IMR-90 (cell line): ENCODE results near the gene CCDC69. TPM values are rescaled to one million over a fixed set of nuclear protein-coding genes. Genes with fewer than 3 reads are reported as not detected.

Experiments
- ATAC-seq: fragments of 200-7000 bp; cut with Tn5 transposase; 2 replicates; pipeline ENCODE4 v1.9.1; 2020; ENCODE audit warnings: low read depth, mild to moderate bottlenecking, moderate library complexity
- BruUV-seq: library from RNA; stranded (reverse); fragments of 400-500 nt; replicated peaks from 2 replicates; lab custom pipeline; 2021; lab: Mats Ljungman, UMichigan
- CTCF ChIA-PET: fragments of 300-600 bp; formaldehyde crosslinking; extraction: SDS; loops from one replicate; lab custom pipeline; 2021; ENCODE audit warnings: antibody characterized with exemption; lab: Yijun Ruan, JAX
- POLR2A ChIA-PET: fragments of 300-600 bp; sonication (Branson Sonifier 250); formaldehyde crosslinking; loops from one replicate; lab custom pipeline; 2022; ENCODE audit warnings: antibody characterized with exemption; ENCODE audit not compliant: unreplicated experiment; lab: Charles Lee
- DNase-seq: peaks from one replicate; pipeline ENCODE4 v3.0.0; 2013
- H2AFZ ChIP-seq: replicated peaks from 2 replicates; pipeline ENCODE3; 2013; ENCODE audit warnings: low read length, mild to moderate bottlenecking; ENCODE audit not compliant: poor library complexity
- H2AK5ac ChIP-seq: 2 replicates; pipeline ENCODE4 v1.6.1; 2013; ENCODE audit warnings: low read depth, low read length, inconsistent platforms
- H2AK9ac ChIP-seq: replicated peaks from 2 replicates; pipeline ENCODE3; 2013; ENCODE audit warnings: mild to moderate bottlenecking, low read depth, low read length, moderate library complexity; ENCODE audit not compliant: poor library complexity
- H2BK120ac ChIP-seq: 2 replicates; pipeline ENCODE4 v1.6.1; 2013; ENCODE audit warnings: low read depth, low read length, inconsistent platforms
- H2BK15ac ChIP-seq: 3 replicates; pipeline ENCODE4 v1.6.1; 2013; ENCODE audit warnings: low read depth, low read length, inconsistent platforms
- H2BK20ac ChIP-seq: 2 replicates; pipeline ENCODE4 v1.6.1; 2013; ENCODE audit warnings: low read depth, mild to moderate bottlenecking, inconsistent platforms, low read length, moderate library complexity
- H2BK5ac ChIP-seq: 2 replicates; pipeline ENCODE4 v1.6.1; 2013; ENCODE audit warnings: mild to moderate bottlenecking, low read depth, low read length, inconsistent platforms; ENCODE audit not compliant: poor library complexity, severe bottlenecking
- H3K14ac ChIP-seq: replicated peaks from 2 replicates; pipeline ENCODE4 v1.6.1; 2013; ENCODE audit warnings: low read depth, low read length, inconsistent platforms
- H3K18ac ChIP-seq: 2 replicates; pipeline ENCODE4 v1.6.1; 2013; ENCODE audit warnings: low read depth, low read length, control low read depth
- H3K23ac ChIP-seq: 2 replicates; pipeline ENCODE4 v1.6.1; 2013; ENCODE audit warnings: low read depth, low read length, inconsistent platforms
- H3K27ac ChIP-seq: 2 replicates; pipeline ENCODE4 v1.5.1; 2013; ENCODE audit warnings: mild to moderate bottlenecking, control low read depth, low read length; ENCODE audit not compliant: insufficient read depth
- H3K27me3 ChIP-seq: 2 replicates; pipeline ENCODE4 v1.6.1; 2013; ENCODE audit warnings: low read length; ENCODE audit not compliant: control insufficient read depth, insufficient read depth
- H3K36me3 ChIP-seq: 2 replicates; pipeline ENCODE4 v1.6.1; 2013; ENCODE audit warnings: low read length, mixed read lengths; ENCODE audit not compliant: control insufficient read depth, insufficient read depth
- H3K4ac ChIP-seq: 2 replicates; pipeline ENCODE4 v1.6.1; 2013; ENCODE audit warnings: low read depth, low read length, inconsistent platforms
- H3K4me1 ChIP-seq: 2 replicates; pipeline ENCODE4 v1.6.1; 2013; ENCODE audit warnings: low read length, mixed read lengths; ENCODE audit not compliant: control insufficient read depth, insufficient read depth
- H3K4me2 ChIP-seq: 2 replicates; pipeline ENCODE4 v1.6.1; 2013; ENCODE audit warnings: low read depth, mild to moderate bottlenecking, control low read depth, low read length, moderate library complexity
- H3K4me3 ChIP-seq: 2 replicates; pipeline ENCODE4 v1.5.1; 2013; ENCODE audit warnings: low read depth, mild to moderate bottlenecking, control low read depth, low read length, moderate library complexity; ENCODE audit not compliant: insufficient read depth
- H3K56ac ChIP-seq: 2 replicates; pipeline ENCODE4 v1.6.1; 2013; ENCODE audit warnings: low read length, inconsistent platforms; ENCODE audit not compliant: insufficient read depth; ENCODE audit errors: extremely low read depth
- H3K79me1 ChIP-seq, 2 experiments: 2 replicates each; pipeline ENCODE4 v1.6.1; 2013; ENCODE audit warnings: low read length in 2 of 2, inconsistent platforms in 1 of 2, low read depth in 1 of 2
- H3K9ac ChIP-seq: 2 replicates; pipeline ENCODE4 v1.6.1; 2013; ENCODE audit warnings: low read depth, low read length, control low read depth
- H3K9me1 ChIP-seq: 2 replicates; pipeline ENCODE4 v1.6.1; 2013; ENCODE audit warnings: low read length, inconsistent platforms; ENCODE audit not compliant: insufficient read depth
- H3K9me3 ChIP-seq: 2 replicates; pipeline ENCODE4 v1.6.1; 2013; ENCODE audit warnings: low read length; ENCODE audit not compliant: control insufficient read depth, insufficient read depth
- H4K20me1 ChIP-seq: 2 replicates; pipeline ENCODE4 v1.6.1; 2013; ENCODE audit warnings: low read length, inconsistent platforms; ENCODE audit not compliant: insufficient read depth
- H4K5ac ChIP-seq: 2 replicates; pipeline ENCODE4 v1.6.1; 2013; ENCODE audit warnings: mild to moderate bottlenecking, low read depth, low read length, control low read depth
- H4K8ac ChIP-seq, 2 experiments: 2 replicates each; pipeline ENCODE4 v1.6.1; 2013; ENCODE audit warnings: low read depth in 2 of 2, low read length in 2 of 2, control low read depth in 1 of 2, inconsistent platforms in 1 of 2
- H4K91ac ChIP-seq: 2 replicates; pipeline ENCODE4 v1.6.1; 2013; ENCODE audit warnings: low read depth, low read length, inconsistent platforms; ENCODE audit not compliant: insufficient read depth
- BHLHE40 ChIP-seq: fragments of 150-350 bp; IDR thresholded peaks from 2 replicates; pipeline ENCODE4 v1.6.1; 2016; ENCODE audit warnings: mild to moderate bottlenecking, low read depth, low read length
- CEBPB ChIP-seq: IDR thresholded peaks from 2 replicates; pipeline ENCODE4 v1.6.1; 2012; ENCODE audit warnings: low read depth, low read length, improper control_type of control experiment
- CHD1 ChIP-seq: IDR thresholded peaks from 2 replicates; pipeline ENCODE4 v1.6.1; 2012; ENCODE audit warnings: low read depth, low read length, improper control_type of control experiment
- CTCF ChIP-seq: conservative IDR thresholded peaks from 2 replicates; pipeline ENCODE4 v1.5.1; 2012; ENCODE audit warnings: mild to moderate bottlenecking, low read depth, low read length, improper control_type of control experiment
- FOS ChIP-seq: fragments of 150-350 bp; IDR thresholded peaks from 2 replicates; pipeline ENCODE4 v1.6.1; 2016; ENCODE audit warnings: low read depth, low read length
- MAFK ChIP-seq: IDR thresholded peaks from 2 replicates; pipeline ENCODE4 v1.6.1; 2012; ENCODE audit warnings: low read depth, low read length, improper control_type of control experiment
- MAZ ChIP-seq: IDR thresholded peaks from 2 replicates; pipeline ENCODE4 v1.6.1; 2012; ENCODE audit warnings: low read depth, mild to moderate bottlenecking, low read length, improper control_type of control experiment, moderate library complexity, borderline replicate concordance
- MXI1 ChIP-seq: IDR thresholded peaks from 2 replicates; pipeline ENCODE4 v1.6.1; 2012; ENCODE audit warnings: low read depth, mild to moderate bottlenecking, low read length, moderate library complexity, borderline replicate concordance
- NFE2L2 ChIP-seq: fragments of 150-350 bp; IDR thresholded peaks from 2 replicates; pipeline ENCODE4 v1.6.1; 2016; ENCODE audit warnings: low read depth, mild to moderate bottlenecking, low read length
- POLR2A ChIP-seq: IDR thresholded peaks from 2 replicates; pipeline ENCODE4 v1.6.1; 2012; ENCODE audit warnings: mild to moderate bottlenecking, low read depth, low read length
- RAD21 ChIP-seq: IDR thresholded peaks from 2 replicates; pipeline ENCODE4 v1.6.1; 2012; ENCODE audit warnings: low read length, improper control_type of control experiment
- RCOR1 ChIP-seq: IDR thresholded peaks from 2 replicates; pipeline ENCODE4 v1.6.1; 2012; ENCODE audit warnings: mild to moderate bottlenecking, low read length, improper control_type of control experiment; ENCODE audit not compliant: insufficient replicate concordance
- RFX5 ChIP-seq: IDR thresholded peaks from 2 replicates; pipeline ENCODE4 v1.8.0; 2012; ENCODE audit warnings: low read depth, mild to moderate bottlenecking, low read length, moderate library complexity
- SMC3 ChIP-seq: fragments of 150-350 bp; IDR thresholded peaks from 2 replicates; pipeline ENCODE4 v1.6.1; 2016; ENCODE audit warnings: low read depth, mild to moderate bottlenecking, antibody characterized with exemption, low read length, moderate library complexity
- USF2 ChIP-seq: fragments of 150-350 bp; IDR thresholded peaks from 2 replicates; pipeline ENCODE4 v1.6.1; 2017; ENCODE audit warnings: mild to moderate bottlenecking, antibody characterized with exemption, low read length, low read depth
- WGBS, 2 experiments: methylation state at CpG; one replicate each; pipeline versions ENCODE4 v1.1.5 to v1.1.7; 2013; ENCODE audit warnings: missing lambda C conversion rate in 2 of 2; ENCODE audit not compliant: insufficient read length in 1 of 2; ENCODE audit errors: extremely low coverage in 2 of 2; 5-methylcytosine and 5-hydroxymethylcytosine counted together
- dilution Hi-C: fragments of 300-500 bp; cut with HindIII; formaldehyde crosslinking; loops from one replicate; pipeline ENCODE4 v1.14.3; 2018; ENCODE audit warnings: low sequenced_read_pairs; ENCODE audit not compliant: unreplicated experiment
- in situ Hi-C: fragments of 300-500 bp; cut with MboI; formaldehyde crosslinking; loops from 3 replicates; pipeline ENCODE4 v1.14.3; 2019; ENCODE audit warnings: low sequenced_read_pairs, inconsistent platforms, mixed read lengths
- intact Hi-C: fragments of 100-400 bp; cut with micrococcal nuclease; formaldehyde crosslinking; loops from 2 replicates; pipeline ENCODE4 v1.10.0; 2022
- polyA plus RNA-seq, 3 experiments: library from polyadenylated mRNA; depleted of rRNA; stranded (reverse); fragments of >200 nt; gene quantifications; 2 replicates each; pipeline ENCODE4 v1.2.3, GENCODE V29; 2012; ENCODE audit warnings: low replicate concordance in 1 of 3
- total RNA-seq: library from RNA; depleted of rRNA; stranded (reverse); fragments of >200 nt; gene quantifications from 2 replicates; pipeline ENCODE4 v1.2.3, GENCODE V29; 2012
- TF ChIP-seq, protein P1 (sequence below): fragments of 150-350 bp; IDR thresholded peaks from 2 replicates; pipeline ENCODE4 v1.6.1; 2016; ENCODE audit warnings: low read depth, mild to moderate bottlenecking, low read length, moderate library complexity, borderline replicate concordance

The CCDC69 gene
- total and polyA plus RNA-seq, 2 of the 4 experiments (the other 2 are of a cell fraction) = 0.36 to 0.48 TPM

GRCh38 chr5:151205411-151205810, 18.5 kb downstream of the CCDC69 start:
- Histone ChIP-seq H2BK120ac (no peak overlapping the region), H2AFZ (no peak overlapping the region), H3K14ac (no peak overlapping the region), H3K9ac (no peak overlapping the region), H3K27me3 (peaks cover 6% of the 10 kb centered on the region; the same call in 1 of the 2 replicates), H3K79me1 (no peaks in the 10 kb centered on the region), H3K4me3 (no peak overlapping the region), H3K18ac (no peak overlapping the region), H2BK5ac (no peak overlapping the region), H2AK5ac (no peak overlapping the region), H3K36me3 (no peaks in the 10 kb centered on the region), H2AK9ac (no peak overlapping the region), H3K56ac (no peak overlapping the region), H3K23ac (no peak overlapping the region), H4K5ac (no peak overlapping the region), H3K4me2 (no peak overlapping the region), H4K91ac (no peak overlapping the region), H3K27ac (no peak overlapping the region), H4K8ac (no peak overlapping the region), H3K9me1 (no peaks in the 10 kb centered on the region), H2BK20ac (no peak overlapping the region), H4K20me1 (no peaks in the 10 kb centered on the region), H3K4me1 (no peaks in the 10 kb centered on the region), H3K4ac (no peak overlapping the region), H2BK15ac (no peak overlapping the region), H3K9me3 (no peaks in the 10 kb centered on the region)
- ATAC-seq = no peak
- TF ChIP-seq RFX5 (no peak), MXI1 (no peak), CEBPB (no peak), MAZ (no peak), USF2 (no peak), CTCF (no peak), CHD1 (no peak), BHLHE40 (no peak), RCOR1 (no peak), MAFK (no peak), NFE2L2 (no peak), FOS (no peak), SMC3 (no peak), POLR2A (no peak), RAD21 (no peak)
- TF ChIP-seq, protein P1, sequence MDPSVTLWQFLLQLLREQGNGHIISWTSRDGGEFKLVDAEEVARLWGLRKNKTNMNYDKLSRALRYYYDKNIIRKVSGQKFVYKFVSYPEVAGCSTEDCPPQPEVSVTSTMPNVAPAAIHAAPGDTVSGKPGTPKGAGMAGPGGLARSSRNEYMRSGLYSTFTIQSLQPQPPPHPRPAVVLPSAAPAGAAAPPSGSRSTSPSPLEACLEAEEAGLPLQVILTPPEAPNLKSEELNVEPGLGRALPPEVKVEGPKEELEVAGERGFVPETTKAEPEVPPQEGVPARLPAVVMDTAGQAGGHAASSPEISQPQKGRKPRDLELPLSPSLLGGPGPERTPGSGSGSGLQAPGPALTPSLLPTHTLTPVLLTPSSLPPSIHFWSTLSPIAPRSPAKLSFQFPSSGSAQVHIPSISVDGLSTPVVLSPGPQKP = no peak
- POLR2A ChIA-PET = no interaction called here
- in situ Hi-C loops (no loop called here), intact Hi-C loops (no loop called here), dilution Hi-C loops (no loop called here)
- no TSS peak for BruUV-seq
- 100% methylated on average over 1 of the region's 10 CpGs; no CpG with 5 or more reads in 1 of the 2 experiments for WGBS, 2 experiments
- CTCF ChIA-PET = no interaction called here
- no peak for DNase-seq
